Measurements from ENCODE around the gene CTU2.

DNA sequence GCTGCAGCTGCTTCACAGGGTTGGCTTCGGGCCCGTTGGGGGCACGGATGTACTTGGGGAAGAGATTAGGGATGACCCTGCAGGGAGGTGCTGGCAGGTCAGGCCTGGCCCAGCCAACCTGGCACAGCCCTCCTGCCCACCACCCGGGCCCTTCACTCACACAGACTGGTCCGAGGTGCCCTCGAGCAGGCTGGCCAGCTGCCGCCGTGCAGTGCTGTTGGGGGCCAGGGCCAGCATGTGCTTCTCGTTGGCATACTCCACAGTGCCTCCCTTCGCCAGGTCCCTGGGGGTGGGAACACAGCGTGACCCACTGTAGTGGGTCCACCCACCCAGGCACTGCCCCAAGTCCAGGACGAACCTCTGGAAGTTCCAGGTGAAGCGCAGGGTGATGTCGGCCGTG lies 9.9 kb downstream of the CTU2 start:
- TF ChIP-seq, protein P1, sequence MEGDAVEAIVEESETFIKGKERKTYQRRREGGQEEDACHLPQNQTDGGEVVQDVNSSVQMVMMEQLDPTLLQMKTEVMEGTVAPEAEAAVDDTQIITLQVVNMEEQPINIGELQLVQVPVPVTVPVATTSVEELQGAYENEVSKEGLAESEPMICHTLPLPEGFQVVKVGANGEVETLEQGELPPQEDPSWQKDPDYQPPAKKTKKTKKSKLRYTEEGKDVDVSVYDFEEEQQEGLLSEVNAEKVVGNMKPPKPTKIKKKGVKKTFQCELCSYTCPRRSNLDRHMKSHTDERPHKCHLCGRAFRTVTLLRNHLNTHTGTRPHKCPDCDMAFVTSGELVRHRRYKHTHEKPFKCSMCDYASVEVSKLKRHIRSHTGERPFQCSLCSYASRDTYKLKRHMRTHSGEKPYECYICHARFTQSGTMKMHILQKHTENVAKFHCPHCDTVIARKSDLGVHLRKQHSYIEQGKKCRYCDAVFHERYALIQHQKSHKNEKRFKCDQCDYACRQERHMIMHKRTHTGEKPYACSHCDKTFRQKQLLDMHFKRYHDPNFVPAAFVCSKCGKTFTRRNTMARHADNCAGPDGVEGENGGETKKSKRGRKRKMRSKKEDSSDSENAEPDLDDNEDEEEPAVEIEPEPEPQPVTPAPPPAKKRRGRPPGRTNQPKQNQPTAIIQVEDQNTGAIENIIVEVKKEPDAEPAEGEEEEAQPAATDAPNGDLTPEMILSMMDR (IDR thresholded peaks at IDR 0.05) = no peak
- no peak for TF ChIP-seq POLR2AphosphoS5 (IDR thresholded peaks at IDR 0.05)
- no peak for TF ChIP-seq POLR2A (IDR thresholded peaks at IDR 0.05)
- no peak for TF ChIP-seq EP300 (IDR thresholded peaks at IDR 0.05)

Measured in stomach (tissue), 4 donors.